ENCODE results near the gene PALM3.
A peak's percentile ranks its signal among the peaks of the same experiment; 100 is the strongest.

PALM3 gene

GRCh38 chr19:14103310-14103709 lies 41.4 kb upstream of the PALM3 start:
- DNase-seq (ENCODE audit: low read depth in 2 of 2): no peak
- no peak for TF ChIP-seq CTCF (IDR thresholded peaks at IDR 0.05; ENCODE audit: low read depth, low read length)
- H3K4me3 ChIP-seq (replicated peaks in 1 of 2; ENCODE audit: low read depth in 2 of 2, low read length in 2 of 2): no peak overlapping the region

GRCh38 chr19:14102756-14103155 lies 40.9 kb upstream of the PALM3 start:
- H3K4me3 ChIP-seq (replicated peaks in 1 of 2; ENCODE audit: low read depth in 2 of 2, low read length in 2 of 2): no peak overlapping the region
- TF ChIP-seq CTCF (IDR thresholded peaks at IDR 0.05; ENCODE audit: low read depth, low read length): no peak
- DNase-seq (ENCODE audit: low read depth in 2 of 2): no peak

GRCh38 chr19:14102102-14102696 lies 40.3 kb upstream of the PALM3 start:
- no peak overlapping the region for H3K4me3 ChIP-seq (replicated peaks in 1 of 2; ENCODE audit: low read depth in 2 of 2, low read length in 2 of 2)
- TF ChIP-seq CTCF (IDR thresholded peaks at IDR 0.05; ENCODE audit: low read depth, low read length): no peak
- peak; percentile 33 to 39 for DNase-seq (ENCODE audit: low read depth in 2 of 2)

GRCh38 chr19:14101003-14101545 lies 39.2 kb upstream of the PALM3 start:
- no peak overlapping the region for H3K4me3 ChIP-seq (replicated peaks in 1 of 2; ENCODE audit: low read depth in 2 of 2, low read length in 2 of 2)
- no peak for DNase-seq (ENCODE audit: low read depth in 2 of 2)
- no peak for TF ChIP-seq CTCF (IDR thresholded peaks at IDR 0.05; ENCODE audit: low read depth, low read length)

GRCh38 chr19:14097532-14098151 lies 35.8 kb upstream of the PALM3 start:
- no peak for DNase-seq (ENCODE audit: low read depth in 2 of 2)
- H3K4me3 ChIP-seq (replicated peaks in 1 of 2; ENCODE audit: low read depth in 2 of 2, low read length in 2 of 2): no peak overlapping the region
- TF ChIP-seq CTCF (IDR thresholded peaks at IDR 0.05; ENCODE audit: low read depth, low read length): peak; percentile 21

GRCh38 chr19:14096272-14096992 lies 34.6 kb upstream of the PALM3 start:
- no peak for TF ChIP-seq CTCF (IDR thresholded peaks at IDR 0.05; ENCODE audit: low read depth, low read length)
- no peak for DNase-seq (ENCODE audit: low read depth in 2 of 2)
- H3K4me3 ChIP-seq (replicated peaks in 1 of 2; ENCODE audit: low read depth in 2 of 2, low read length in 2 of 2): no peak overlapping the region
